Measurements from ENCODE around the gene RELN.

DNA sequence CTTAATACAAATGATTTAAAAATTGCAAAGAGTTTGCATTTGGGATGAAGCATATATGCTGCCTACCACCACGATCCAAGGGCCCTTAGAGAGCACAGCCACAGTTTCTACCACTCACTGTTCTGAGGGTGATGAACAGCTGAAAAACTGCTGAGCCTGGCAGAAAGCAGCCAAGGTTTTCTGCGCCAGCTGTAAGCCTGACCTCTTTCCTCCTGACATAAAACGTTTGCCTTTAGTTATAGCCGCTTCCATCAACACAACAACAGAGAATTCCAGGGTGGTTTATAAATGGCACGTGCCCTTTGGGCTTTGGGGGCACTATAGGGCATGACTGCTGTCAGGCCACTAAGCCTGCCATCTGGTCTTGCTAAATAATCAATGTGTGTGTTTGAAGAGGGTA, 222.8 kb downstream of the RELN start:
- TF ChIP-seq, protein P1, sequence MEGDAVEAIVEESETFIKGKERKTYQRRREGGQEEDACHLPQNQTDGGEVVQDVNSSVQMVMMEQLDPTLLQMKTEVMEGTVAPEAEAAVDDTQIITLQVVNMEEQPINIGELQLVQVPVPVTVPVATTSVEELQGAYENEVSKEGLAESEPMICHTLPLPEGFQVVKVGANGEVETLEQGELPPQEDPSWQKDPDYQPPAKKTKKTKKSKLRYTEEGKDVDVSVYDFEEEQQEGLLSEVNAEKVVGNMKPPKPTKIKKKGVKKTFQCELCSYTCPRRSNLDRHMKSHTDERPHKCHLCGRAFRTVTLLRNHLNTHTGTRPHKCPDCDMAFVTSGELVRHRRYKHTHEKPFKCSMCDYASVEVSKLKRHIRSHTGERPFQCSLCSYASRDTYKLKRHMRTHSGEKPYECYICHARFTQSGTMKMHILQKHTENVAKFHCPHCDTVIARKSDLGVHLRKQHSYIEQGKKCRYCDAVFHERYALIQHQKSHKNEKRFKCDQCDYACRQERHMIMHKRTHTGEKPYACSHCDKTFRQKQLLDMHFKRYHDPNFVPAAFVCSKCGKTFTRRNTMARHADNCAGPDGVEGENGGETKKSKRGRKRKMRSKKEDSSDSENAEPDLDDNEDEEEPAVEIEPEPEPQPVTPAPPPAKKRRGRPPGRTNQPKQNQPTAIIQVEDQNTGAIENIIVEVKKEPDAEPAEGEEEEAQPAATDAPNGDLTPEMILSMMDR (IDR thresholded peaks at IDR 0.05; ENCODE audit: low read length), result no peak
- TF ChIP-seq EZH2 (IDR thresholded peaks at IDR 0.05; ENCODE audit: borderline replicate concordance, low read length), result no peak

All from OCI-LY1 (cell line).